NCI-H146 treated with DMSO at 0.1 percent for 48 hours (cell line): ENCODE results near the gene SIK1.
"Not testable (repeated sequence)": the region's sequence is repeated elsewhere in the genome, so short reads cannot be mapped to it uniquely, and the experiment has no call there.

Source experiments
- DNase-seq: peaks from one replicate; lab custom pipeline; 2025; ENCODE audit not compliant: unreplicated experiment; lab: John Stamatoyannopoulos, UW

SIK1 gene

DNA sequence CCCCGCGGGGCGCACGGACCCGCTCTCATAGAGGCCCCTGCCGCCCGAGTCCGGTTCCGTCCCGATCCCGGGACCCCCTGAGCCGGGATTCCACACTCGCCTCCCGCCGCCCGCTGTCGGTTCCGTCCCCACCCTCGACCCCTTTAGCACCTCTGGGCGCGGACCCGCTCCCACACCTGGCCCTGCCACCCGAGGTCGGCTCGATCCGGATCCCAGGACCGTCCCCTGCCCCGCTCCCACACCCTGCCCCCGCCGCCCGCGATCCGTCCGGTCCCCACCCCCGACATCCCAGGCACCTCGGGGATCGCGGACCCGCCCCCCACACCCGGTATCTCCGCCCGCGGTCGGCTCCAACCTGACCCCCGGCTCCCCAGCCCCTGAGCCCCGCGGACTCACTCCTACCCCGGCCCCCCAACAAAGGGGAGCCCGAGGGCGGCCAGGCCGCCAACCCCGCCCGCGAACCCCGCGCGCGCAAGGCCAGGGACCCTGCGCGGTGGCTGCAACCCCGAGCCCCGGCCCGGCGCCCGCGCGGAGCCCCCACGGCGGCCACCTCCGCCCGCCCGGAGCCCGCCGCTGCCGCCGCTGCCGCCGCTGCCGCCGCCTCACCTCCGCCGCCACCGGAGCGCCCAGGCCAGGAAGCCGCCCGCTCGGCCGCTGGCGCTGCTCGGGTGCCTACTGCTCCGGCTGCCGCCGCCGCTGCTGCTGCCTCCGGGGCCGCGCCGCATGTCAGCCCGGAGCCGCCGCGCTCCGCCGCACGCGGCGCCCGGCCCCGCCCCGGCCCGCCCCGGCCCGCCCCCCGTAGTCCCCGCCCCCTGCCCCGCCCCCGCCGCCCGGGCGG is at the start of gene SIK1:
Gene SIK1 (minus strand): TSS at position 728 of the 838 bp plus-strand sequence. CDS start 953 bp downstream, outside the sequence.
- not testable (repeated sequence) for DNase-seq

DNA sequence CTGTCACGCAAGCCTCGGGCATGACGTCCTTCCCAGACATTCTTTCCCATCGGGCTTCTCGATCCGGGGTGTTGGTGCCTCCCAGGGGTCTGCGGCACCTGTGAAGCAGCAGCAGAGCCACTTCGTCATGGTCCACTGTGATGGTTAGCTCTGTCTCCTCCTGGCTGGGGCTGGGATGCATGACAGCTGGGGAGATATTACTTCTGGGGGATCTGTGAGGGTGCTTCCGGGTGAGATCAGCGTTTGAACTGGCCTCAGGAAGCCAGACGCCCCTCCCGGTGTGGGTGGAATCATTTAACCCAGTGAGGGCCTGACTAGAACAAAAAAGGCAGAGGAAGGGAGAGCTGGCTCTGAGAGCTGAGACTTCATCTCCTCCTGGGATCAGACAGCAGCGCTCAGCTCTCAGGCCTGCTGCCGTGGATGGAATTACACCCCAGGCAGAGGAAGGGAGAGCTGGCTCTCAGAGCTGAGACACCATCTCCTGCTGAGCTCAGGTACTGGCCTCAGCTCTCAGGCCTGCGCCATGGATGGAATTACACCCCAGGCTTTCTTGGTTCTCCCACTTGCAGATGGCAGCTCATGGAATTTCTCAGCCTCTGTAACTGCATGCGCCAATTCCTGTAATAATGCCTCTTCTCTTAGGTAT is 44.8 kb upstream of the SIK1 start:
- not testable (repeated sequence) for DNase-seq

DNA sequence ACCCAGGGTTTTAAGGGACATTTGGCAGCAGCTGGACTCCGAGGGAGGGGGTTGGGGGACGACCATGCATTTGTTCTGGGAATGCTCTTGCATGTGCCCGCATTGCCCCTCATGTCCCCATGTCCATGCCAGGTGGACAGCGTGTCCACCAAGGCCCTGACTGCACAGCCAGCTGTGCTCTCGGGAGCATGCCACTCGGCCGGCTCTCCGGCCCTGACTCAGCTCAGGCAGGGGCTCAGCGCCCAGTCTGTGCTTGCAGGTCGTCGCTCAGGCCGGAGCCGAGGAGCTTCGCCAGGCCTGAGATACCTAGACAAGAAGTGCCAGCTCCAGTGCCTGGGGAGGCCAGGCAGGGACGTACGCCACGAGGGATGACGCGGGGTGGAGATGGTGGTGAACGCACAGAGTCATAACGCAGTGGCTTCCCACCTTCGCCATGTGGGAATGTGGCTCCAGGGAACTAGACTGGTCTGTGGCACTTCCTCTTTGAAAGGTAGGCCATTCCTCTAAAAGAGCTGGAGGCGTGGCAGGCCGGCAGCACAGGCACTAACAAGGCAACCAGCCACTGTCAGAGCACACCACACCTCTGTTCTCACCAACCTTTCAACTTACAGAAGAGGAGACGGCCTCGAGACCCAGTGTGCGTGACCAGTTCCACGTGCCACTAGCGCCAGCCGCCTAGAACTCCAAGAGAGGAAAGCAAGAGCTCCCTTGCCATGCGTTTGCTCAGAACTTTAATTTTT is 43.0 kb upstream of the SIK1 start:
- not testable (repeated sequence) for DNase-seq

DNA sequence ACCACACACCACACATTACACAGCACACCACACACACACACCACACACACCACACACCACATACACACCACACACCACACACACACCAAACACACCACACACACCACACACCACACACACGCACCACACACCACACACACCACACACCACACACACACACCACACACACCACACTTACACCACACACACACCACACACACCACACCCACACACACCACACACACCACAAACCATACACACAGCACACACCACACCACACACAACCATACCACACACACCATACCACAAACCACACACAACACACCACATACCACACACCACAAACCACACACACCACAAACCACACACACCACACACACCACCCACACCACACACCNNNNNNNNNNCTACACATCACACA is 40.9 kb upstream of the SIK1 start:
- no peak for DNase-seq

DNA sequence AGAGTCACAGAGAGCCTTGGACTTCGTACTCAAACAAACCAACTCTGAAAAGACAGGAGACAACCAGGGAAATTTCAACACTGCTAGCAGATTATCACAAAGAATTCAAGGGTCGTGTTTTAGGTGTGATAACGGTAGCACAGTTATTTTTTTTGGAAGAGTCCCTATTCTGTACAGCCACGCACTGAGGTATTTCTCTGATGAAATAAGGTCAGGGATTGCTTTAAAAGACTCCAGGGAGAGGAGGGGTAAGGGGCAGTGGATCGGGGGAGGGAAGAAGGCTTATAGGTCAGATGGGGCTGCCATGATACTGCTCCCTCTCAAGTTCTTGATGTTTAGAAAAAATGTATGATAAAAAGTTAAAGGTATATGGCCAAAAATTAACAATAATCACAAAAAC is 38.2 kb upstream of the SIK1 start:
- DNase-seq, result not testable (repeated sequence)

DNA sequence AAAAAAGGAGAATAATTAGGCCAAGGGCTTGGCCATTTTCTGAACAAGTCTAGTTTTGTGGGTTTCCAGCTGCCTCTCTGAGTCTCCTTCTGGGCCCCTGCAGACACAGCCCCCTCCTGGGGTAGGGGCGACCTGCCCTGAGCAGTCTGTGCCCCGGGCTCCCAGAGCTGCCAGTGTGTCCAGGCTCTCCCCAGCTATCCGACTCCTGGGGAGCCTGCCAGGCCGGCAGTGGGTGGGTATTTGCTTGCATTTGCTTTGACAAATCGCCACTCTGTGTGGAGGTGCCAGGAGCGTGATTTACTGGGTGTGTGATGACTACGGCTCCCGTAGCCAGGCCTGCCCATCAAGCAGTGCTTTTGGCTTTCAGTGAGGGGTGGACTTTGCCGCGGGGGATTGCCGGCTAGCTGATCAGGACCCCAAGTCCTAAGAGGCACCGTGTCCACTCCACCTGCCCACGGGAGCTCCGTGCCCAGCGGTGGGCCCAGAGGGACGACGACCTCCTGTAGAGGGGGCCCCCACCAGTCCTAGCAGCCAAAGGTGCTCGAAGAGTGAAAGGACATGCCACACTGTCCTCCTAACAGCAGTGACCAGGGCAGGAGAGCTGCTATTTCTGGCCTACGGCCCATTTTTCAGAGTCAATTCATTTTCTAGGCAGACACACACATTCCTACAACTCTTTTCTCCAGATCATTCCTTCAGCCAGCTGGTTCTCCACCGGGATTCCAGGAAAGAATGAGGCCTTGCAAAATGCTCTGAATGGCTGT is 36.7 kb upstream of the SIK1 start:
- DNase-seq, result not testable (repeated sequence)

DNA sequence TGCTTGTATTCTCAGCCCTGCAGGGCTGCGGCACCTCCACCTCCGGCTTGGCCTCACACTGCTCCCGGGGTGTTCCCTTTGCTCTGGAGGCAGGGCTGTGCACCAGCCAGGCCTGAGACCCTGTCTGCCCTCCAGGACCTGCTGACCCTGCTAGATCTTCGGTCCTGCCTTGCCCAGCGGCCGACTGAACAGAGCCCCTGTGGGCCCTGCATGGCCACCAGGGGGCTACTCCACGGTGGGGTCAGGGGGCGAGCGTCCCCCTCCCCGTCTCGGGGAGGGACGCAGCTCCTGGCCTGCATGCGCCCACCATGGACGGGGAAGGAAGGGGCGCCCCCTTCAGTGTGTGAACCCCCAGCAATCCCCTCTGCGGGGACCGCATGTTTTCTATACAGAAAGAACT is 36.0 kb upstream of the SIK1 start:
- not testable (repeated sequence) for DNase-seq

DNA sequence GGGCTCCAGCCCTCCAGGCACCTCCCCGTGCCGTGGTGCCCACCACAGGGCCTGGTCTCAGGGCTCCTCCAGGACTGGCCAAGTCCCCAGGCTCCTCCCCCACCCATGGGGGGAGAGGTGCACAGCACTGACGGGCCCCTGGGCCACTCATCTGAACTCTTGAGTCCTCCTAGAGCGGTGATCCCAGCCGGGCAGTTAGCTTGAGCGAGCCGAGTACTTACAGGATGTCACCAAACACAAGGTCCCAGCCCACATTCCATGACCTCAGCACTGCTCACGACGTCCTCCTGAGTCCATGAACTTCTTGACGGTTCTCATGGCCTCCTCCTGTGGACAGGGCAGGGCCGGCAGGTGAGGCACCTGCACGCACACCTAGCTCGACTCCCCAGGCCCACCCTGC is 33.5 kb upstream of the SIK1 start:
- not testable (repeated sequence) for DNase-seq

DNA sequence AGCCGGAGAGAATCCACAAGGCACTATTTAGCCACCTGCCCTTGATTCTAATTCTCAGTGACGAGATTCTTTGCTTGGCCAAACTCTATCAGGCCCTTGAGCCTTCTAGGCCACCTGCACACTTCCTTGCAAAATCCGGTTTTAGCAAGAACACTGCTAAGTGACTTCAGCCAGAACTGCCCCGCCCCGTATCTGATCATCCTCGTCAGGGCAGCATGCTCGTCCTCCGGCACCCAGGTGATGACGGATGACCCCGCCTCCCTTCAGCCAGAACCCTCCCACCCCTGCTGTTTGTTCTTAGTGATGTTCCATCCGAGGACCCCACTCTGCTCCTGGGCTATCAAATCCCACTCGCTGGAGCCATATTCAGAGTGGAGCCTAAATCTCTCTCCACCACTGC is 32.1 kb upstream of the SIK1 start:
- not testable (repeated sequence) for DNase-seq

DNA sequence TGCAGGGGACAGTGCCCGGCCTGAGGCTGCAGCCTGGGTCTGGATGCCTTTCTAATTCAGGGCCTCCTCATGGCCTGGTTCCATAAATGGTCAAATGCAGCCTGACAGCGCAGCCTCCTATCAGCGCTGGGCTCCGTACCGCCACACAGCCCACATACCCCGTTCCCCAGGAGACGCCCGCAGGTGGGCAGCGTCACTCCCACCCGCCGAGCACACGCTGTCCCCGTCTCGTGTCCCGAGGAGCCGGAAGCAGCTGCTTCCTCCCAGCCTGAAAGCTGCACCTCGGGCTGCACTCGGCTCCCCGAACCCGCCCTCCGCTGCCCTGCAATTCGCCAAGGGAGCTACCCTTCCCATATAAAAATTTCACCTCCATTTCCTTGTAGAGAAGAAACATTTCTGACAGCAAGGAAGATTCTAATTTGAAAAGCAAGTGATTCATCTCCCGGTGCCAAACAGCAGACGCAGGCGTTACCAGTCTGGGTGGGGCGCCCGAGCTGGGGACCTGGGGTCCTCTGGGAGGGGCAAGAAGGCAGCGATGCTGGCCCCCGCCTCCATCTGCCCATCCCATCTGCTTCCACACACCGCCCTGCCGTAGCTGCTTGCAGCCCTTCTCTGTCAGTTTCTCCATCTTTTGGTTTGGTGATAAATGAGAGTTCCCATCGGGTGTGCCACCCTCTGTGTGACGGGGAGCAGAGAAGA is 29.8 kb upstream of the SIK1 start:
- DNase-seq, result not testable (repeated sequence)

DNA sequence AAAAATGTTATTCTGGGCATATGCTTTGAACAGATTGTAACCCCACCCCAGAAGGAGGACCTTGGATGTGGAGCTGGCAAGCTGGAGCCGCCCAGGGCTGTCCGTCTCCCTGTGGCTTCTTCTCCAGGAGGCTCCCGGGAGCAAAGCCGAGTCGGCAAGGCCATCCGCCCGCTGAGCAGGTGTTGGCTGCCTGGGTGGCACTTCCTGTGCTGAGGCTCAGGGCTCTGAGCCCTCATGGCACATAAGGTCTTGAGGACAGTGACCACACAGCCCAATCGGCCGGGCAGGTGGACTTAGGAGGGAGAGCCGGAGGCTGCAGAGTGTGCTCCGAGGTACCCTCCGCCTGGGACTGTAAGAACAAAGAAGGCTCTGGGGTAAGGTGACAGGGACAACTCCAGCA is 28.8 kb upstream of the SIK1 start:
- not testable (repeated sequence) for DNase-seq

DNA sequence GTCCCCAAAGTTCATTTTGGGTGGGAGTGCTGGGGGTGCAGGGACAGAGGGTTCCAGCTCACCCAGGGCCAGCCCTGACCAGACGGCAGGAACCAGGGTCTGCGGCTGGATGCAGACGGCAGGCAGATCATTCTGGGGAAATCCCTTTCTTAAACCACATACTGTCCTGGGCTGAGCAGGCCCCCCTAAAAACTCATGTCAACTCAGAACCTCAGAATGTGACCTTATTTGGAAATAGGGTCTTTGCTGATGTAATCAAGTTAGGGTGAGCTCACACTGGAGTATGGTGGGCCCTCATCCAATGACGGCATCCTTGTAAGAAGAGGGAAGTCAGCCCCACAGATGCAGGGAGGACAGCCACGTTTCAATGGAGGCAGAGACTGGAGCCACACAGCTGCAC is 27.2 kb upstream of the SIK1 start:
- DNase-seq, result not testable (repeated sequence)

DNA sequence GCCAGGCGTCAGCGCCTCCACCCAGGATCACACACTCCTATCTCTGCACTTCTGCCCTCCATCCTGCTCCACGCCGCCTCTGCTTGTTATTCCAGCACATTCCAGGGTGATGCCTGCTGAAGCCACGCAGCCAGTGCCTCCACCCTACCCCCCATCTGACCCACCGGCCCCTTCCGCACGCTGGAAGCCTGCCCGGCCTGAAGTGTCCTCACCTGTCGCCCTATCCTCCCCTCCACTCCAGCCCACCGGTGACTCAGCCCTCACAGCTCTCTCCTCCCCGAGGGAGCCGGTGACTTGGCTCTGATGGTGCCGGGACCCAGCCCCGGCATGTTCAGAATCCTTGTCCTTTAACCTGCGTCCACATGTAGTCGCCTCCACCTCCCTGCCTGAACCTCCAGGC is 24.9 kb upstream of the SIK1 start:
- DNase-seq, result not testable (repeated sequence)

DNA sequence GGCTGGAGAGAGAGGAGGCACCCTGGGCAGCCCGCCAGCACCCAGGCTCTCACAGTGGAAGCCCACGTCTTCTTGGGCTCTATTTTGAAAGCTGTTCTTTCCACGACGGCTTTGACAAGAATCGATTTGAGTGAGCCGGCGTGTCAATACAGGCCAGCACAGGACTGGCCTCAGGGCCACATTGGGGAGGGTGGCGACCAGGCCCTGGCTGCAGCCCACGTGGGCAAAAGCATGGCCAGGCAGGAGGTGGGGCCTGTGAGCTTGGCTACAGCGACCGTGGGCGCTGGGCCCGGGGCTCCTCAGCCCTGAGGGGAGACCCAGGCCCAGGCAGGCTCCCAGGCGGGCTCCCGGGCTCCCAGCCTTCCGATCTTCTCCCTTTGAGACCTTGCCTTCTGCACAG is 23.4 kb upstream of the SIK1 start:
- not testable (repeated sequence) for DNase-seq

DNA sequence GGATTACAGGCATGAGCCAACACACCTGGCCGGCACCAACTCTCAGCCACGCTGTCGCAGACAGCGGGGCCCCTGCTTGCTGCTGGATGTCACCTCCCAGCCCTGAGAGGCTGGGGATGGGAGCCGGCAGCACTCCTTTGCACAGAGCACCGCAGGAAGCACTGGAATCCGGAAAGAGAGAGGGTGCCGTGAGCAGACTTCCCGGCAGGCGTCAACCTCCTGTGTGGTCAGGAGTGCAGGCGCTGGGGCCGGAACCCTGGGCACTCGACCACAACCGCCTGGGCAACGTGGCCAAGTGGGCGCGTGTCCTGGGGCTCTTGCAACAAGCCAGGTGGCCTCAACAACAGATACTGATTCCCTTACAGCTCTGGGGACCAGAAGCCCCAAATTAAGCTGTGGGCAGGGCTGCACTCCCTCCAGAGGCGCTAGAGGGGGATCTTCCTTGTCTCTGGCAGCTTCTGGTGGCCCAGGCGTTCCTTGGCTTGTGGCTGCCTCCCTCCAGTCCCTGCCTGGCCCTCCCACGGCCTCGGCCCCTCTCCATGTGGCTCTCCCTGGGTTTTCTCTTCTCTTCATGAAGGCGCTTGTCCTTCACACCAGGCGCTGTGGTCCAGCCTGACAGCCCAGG is 20.5 kb upstream of the SIK1 start:
- DNase-seq, result not testable (repeated sequence)

DNA sequence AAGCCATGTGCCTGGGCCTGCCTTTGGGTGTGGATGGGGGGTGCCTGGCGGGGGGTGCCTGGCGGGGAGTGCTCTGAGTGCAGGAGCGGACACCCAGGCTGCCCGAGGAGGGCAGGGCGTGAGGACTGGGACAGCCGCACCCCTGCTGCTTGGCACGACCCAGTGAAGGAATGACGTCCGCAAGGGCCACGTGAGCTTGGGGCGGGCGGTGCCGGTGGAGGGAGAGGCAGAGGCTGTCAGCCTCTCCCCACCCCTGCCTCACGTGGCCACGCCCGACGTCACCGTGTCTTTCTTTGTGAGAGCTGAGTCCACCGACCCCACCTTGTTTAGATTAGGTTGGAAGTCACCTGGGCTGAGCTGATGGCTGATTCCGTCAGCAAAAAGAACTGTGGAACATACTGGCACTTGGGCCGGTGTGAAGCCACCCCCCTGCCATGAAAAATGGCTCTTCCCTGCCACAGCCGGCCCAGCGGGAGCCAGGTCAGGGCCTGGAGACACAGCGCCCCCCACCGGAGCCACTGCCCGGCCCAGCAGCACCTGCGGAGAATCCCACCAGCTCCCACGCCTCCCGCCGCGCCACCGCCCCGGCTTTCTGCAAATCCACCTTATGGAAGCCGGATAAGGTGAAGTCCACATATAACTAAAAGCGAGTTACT is 19.5 kb upstream of the SIK1 start:
- not testable (repeated sequence) for DNase-seq

DNA sequence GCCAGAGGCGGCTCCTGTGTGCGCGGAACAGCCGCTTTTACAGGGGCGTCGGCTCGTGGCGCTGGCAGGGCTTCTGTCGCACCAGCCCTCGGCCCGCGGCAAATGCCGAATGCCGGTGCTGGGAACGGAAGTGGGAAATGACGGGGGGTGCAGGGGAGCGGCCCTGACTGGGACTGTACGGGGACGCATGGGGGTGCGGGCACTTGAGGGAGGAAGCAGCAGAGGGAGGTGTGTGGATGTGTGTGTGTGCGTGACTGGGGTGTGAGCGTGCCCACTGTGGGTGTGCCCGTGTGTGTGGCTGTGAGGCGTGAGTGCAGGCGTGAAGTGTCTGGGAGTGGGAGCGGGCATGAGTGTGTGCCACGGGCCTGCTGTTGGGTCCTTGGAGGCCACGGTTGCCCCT is 17.6 kb upstream of the SIK1 start:
- not testable (repeated sequence) for DNase-seq

DNA sequence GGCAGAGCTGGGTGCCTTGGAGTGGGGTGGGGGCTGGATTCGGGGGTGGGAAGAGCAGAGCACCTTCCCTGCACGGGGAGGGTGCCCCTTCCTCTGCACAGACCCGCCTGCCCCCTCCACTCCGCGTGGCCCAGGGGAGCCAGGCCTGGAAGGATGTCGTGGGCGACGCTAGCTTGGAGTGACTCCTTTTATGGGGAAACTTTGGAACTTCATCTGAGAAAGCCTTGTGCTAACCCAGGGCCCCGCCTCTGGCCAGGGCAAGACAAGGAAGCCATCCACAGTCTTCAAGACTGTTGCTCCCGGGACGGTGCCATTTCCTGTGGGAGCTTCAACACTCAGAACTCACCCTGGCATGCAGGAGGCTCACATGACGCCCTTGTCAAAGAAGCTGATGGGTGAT is 15.6 kb upstream of the SIK1 start:
- not testable (repeated sequence) for DNase-seq
